Activated T-cell treated with anti-CD3 and anti-CD28 coated beads for 48 hours (primary cell): Measurements from ENCODE around the gene EIF3F.

Experiments
- DNase-seq: peaks from one replicate; pipeline ENCODE4 v3.0.0-alpha.2; 2020; ENCODE audit warnings: low read depth

Gene EIF3F, protein sequence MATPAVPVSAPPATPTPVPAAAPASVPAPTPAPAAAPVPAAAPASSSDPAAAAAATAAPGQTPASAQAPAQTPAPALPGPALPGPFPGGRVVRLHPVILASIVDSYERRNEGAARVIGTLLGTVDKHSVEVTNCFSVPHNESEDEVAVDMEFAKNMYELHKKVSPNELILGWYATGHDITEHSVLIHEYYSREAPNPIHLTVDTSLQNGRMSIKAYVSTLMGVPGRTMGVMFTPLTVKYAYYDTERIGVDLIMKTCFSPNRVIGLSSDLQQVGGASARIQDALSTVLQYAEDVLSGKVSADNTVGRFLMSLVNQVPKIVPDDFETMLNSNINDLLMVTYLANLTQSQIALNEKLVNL

GRCh38 chr11:7986768-7987559 is at the start of gene EIF3F:
EIF3F (plus strand) TSS chr11:7987337; CDS start chr11:7987353, 16 bp downstream.
- peak; percentile 79 for DNase-seq

- no peak for DNase-seq
Measured at GRCh38 chr11:7941146-7941545, 46.0 kb upstream of the EIF3F start.

GRCh38 chr11:7941608-7942007 is 45.5 kb upstream of the EIF3F start, which contains the start of gene OR10A3:
OR10A3 (minus strand) TSS chr11:7941708; CDS start chr11:7939520, 2,188 bp downstream.
- DNase-seq = no peak

DNA sequence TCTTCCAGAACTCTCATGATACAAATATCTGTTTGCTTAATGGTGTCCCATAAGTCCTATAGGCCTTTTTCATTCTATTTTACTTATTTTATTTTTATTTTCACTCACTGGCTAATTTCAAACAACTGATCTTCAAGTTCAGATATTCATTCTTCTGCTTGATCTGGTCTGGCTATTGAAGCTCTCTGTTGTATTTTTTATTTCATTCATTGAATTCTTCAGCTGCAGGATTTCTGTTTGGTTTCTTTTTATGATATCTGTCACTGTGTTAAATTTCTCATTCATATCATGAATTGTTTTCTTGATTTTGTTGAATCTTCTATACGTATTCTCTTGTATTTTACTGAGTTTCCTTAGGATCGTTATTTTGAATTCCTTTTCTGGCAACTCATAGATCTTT is 43.0 kb upstream of the EIF3F start:
- no peak for DNase-seq

DNA sequence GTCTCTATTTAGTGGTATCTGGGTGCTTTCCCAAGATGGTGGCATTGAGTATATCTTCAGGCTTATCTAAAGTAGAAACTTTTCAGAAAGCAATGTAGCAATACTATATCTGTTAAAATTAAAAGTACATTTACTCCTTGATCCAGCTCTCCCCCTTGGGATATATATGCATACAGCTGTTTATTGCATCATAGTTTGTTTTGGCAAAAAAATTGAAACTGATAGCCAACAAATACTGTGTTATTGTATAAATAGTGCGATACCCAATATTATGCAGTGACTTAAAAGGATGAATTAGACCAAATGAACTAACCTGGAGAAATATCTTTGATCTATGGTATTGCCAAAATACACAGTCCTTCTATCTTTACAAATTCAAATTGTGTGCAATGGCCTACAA is 37.2 kb upstream of the EIF3F start:
- no peak for DNase-seq

GRCh38 chr11:7955191-7955590 is 31.9 kb upstream of the EIF3F start:
- no peak for DNase-seq

- no peak for DNase-seq
Measured at GRCh38 chr11:7964261-7964660, 22.9 kb upstream of the EIF3F start.

GRCh38 chr11:7964873-7965272 is 22.3 kb upstream of the EIF3F start:
- no peak for DNase-seq

GRCh38 chr11:7965386-7965785 is 21.8 kb upstream of the EIF3F start, which contains the start of gene NLRP10:
NLRP10 (minus strand) TSS chr11:7965447; CDS start chr11:7963495, 1,952 bp downstream.
- no peak for DNase-seq

DNA sequence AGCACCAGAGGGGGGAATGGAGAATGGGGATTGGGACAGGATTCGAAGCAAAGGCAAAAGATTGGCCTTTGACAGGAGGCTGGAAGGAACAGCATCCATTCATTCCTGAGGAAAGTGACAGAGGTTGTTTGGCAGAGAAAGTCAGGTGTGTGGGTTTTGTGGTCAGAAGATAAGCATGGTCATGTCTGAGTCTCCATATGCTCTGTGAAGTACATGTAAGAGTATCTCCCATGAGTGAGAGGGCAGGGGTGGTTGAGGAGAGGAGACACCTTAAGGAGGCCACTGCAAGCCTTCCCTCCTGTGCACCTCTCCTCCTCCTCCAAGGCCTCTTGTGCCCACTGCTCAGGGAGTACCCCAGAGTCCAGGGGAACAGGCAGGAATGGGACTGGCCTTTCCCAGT is 20.0 kb upstream of the EIF3F start:
- no peak for DNase-seq

- no peak for DNase-seq
Measured at GRCh38 chr11:7967826-7968225, 19.3 kb upstream of the EIF3F start.

DNA sequence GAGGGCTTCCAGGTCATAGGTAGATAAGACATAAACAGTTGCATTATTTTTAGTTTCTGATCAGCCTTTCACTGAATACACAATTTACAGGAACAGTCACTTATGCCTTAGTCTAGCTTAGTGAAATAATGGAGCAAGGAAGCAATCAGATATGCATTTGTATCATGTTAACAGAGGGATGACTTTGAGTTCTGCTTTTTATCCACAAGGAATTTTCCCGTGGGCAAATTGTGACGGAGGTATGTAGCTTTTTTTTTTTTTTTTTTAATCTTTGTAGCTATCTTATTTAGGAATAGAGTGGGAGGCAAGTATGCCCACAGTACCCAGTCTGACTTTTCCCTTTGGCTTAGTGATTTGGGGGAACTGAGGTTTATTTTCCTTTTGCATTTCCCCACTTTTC is 18.5 kb upstream of the EIF3F start:
- no peak for DNase-seq

GRCh38 chr11:7969756-7970646 is 17.1 kb upstream of the EIF3F start:
- DNase-seq = no peak

DNA sequence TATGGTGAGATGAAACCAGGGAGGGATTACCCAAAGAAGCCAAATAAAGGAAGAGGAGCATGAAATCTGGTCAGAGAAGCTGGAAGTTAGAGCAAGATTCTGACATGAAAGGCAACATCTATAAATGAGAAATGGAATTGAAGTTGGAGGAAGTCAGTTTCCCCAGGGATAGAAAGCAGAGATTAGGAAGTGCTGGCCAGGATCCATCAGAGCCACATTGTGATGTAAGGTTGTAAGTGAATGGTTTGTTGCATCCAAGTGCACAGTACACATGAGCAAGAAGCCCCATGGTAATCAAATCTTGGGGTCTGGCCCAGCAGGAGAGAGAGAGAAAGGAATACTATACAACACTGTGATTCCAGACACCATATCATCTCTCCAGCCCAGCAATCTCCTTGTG is 15.3 kb upstream of the EIF3F start:
- no peak for DNase-seq

DNA sequence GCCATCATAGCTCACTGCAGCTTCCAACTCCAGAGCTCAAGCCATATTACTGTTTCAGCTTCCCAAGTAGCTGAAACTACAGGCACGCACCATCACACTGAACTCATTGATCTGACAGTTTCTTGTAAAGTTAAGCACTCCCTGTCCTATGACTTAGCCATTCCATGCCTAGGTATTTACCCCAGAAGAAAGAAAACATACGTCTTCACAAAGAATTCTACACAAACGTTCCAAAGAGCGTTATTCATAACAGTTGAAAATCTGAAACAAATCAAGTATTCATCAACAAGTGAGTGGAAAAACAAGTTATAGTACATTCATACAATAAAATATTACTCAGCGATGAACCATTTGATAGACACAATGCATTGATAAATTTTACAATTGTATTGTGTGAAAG is 14.1 kb upstream of the EIF3F start:
- DNase-seq = no peak

GRCh38 chr11:7974668-7975067 is 12.5 kb upstream of the EIF3F start:
- DNase-seq = no peak

DNA sequence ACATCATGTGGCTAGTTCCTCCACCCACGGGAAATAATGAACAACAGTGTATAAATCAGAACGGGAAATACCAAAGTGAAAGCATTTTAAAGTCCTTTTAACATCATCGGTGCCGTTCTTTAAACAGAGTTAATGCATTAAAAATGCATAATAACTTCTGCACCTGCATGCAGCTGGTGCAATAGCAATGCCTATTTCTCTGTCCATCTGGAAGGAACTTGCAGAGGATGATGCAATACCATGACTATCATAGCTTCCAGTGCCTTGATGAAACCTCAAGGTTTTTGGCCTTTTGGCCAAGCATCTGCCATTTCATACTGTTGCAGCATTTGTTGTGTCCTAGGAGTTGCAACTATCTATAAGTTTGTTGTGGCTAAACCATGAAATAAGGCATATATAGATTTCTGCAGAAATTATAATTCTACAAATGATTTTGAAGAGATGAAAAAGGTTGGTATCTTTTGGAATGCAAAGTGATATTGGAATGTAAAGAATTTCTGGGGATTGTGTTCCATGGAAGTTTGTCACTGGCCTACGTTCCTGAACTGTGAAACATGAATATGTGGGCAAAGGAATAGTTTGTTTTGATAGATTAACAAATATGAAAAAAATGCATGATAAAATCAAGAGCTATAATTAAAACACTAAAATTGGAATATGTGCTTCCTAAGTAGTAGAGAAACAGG is 9.8 kb upstream of the EIF3F start:
- DNase-seq = no peak

DNA sequence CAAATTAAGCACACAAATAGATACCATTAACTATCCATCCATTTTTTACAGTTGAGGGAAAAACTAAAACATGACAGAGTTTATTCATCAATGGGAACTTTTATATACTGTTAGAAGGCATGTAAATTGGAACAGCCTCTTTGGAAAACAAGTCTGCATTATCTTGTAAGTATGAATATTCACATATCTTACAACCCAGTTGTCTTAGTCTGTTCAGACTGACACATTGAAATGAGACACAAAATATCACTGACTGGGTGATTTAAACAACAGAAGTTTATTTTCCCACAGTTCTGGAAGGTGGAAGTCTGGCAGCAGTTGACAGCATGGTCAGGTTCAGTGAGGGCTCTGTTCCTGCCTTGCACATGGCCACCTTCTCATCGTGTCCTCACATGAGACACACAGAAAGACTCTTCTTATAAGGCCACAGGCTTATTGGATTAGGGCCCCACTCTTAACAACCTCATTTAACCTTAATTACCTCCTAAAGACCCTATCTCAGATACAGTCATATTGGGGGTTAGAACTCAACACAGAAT is 5.4 kb upstream of the EIF3F start:
- DNase-seq = no peak

GRCh38 chr11:7982582-7983119 is 4.5 kb upstream of the EIF3F start:
- DNase-seq = no peak

DNA sequence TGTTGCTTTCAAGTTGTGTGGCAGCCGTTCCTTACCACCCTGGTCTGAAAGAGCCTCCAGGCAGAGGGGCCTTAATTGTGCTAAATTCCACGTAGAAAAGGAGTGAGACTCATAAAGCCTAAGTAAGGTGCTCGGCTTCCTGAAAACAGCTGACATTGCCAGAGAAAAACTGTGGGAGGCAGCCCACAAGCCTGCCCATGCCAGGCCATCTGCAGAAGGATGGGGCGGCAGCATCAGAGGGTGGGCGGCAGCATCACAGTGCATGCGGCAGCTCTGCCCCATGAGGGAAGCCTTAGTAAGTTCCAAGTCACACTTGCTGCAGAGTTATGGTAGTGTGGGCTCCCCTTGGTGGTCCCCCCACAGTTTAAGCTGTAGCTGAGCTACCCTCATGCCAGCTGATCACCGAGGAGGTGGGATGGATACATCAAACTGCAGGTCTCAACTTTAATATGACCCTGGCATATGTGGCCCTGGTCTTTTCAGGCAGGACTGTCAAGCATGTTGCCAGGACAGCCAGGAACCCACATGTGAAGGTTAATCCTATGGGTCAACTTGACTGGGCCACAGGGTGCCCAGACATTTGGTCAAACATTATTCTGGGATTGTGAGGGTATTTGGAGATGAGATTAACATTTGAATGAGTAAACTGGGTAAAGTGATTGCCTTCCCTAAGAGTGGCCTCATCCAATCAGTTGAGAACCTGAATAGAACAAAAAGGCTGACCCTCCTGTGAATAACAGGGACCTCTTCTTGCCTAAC is 3.1 kb upstream of the EIF3F start:
- DNase-seq = no peak
